ENCODE results near the gene GNLY. TPM values are rescaled to one million over a fixed set of nuclear protein-coding genes. Genes with fewer than 3 reads are reported as not detected.

The GNLY gene
- total and polyA plus RNA-seq, 2 of the 13 experiments (the other 11 are each of a cell fraction or from before 2014, with no cell fraction given), result not detected

DNA sequence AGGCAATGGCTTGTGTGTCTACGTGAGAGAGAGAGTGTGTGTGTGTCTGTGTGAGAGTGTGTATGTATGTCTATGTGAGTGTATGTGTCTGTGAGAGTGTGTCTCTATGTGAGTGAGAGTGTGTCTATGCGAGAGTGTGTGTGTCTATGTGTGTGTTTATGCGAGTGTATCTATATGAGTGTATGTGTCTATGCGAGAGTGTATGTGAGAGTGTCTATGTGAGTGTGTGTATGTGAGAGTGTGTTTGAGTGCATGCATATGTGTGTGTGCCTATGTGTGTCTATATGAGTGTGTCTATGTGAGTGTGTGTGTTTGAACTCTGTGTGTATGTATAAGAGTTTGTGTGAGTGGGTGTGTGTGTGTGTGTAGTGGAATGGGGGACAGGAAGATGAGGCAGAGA lies 9.8 kb upstream of the GNLY start (continued):
- TF ChIP-seq, protein P1, sequence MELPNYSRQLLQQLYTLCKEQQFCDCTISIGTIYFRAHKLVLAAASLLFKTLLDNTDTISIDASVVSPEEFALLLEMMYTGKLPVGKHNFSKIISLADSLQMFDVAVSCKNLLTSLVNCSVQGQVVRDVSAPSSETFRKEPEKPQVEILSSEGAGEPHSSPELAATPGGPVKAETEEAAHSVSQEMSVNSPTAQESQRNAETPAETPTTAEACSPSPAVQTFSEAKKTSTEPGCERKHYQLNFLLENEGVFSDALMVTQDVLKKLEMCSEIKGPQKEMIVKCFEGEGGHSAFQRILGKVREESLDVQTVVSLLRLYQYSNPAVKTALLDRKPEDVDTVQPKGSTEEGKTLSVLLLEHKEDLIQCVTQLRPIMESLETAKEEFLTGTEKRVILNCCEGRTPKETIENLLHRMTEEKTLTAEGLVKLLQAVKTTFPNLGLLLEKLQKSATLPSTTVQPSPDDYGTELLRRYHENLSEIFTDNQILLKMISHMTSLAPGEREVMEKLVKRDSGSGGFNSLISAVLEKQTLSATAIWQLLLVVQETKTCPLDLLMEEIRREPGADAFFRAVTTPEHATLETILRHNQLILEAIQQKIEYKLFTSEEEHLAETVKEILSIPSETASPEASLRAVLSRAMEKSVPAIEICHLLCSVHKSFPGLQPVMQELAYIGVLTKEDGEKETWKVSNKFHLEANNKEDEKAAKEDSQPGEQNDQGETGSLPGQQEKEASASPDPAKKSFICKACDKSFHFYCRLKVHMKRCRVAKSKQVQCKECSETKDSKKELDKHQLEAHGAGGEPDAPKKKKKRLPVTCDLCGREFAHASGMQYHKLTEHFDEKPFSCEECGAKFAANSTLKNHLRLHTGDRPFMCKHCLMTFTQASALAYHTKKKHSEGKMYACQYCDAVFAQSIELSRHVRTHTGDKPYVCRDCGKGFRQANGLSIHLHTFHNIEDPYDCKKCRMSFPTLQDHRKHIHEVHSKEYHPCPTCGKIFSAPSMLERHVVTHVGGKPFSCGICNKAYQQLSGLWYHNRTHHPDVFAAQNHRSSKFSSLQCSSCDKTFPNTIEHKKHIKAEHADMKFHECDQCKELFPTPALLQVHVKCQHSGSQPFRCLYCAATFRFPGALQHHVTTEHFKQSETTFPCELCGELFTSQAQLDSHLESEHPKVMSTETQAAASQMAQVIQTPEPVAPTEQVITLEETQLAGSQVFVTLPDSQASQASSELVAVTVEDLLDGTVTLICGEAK (IDR thresholded peaks at IDR 0.05), result peak; percentile 29; the same call in 1 of the 2 replicates
- TF ChIP-seq, protein P1 (CRISPR knock-in tag; IDR thresholded peaks at IDR 0.05), result no peak
- TF ChIP-seq ZNF207 (IDR thresholded peaks at IDR 0.05; ENCODE audit: borderline replicate concordance), result peak; percentile 55; the same call in 1 of the 2 replicates
- 0 out of 2 replicates have a peak, but pooled peaks have one; percentile 21 for TF ChIP-seq ATF7 (IDR thresholded peaks at IDR 0.05)
- no peak for TF ChIP-seq ATF7 (CRISPR knock-in tag; IDR thresholded peaks at IDR 0.05)
- no peak for TF ChIP-seq GTF3A (CRISPR knock-in tag; conservative IDR thresholded peaks at IDR 0.05)
- no peak for TF ChIP-seq ESRRA (CRISPR knock-in tag; IDR thresholded peaks at IDR 0.05; ENCODE audit: low read depth)
- TF ChIP-seq ZC3H4 (CRISPR knock-in tag; IDR thresholded peaks at IDR 0.05; ENCODE audit: borderline replicate concordance), result no peak
- TF ChIP-seq ZNF136 (CRISPR knock-in tag; IDR thresholded peaks at IDR 0.05; ENCODE audit: low read depth), result no peak
- peak; percentile 11; the same call in 1 of the 2 replicates for TF ChIP-seq FOXP1 (IDR thresholded peaks at IDR 0.05)
- TF ChIP-seq FOXP1 (CRISPR knock-in tag; IDR thresholded peaks at IDR 0.05), result no peak
- TF ChIP-seq HMG20B (CRISPR knock-in tag; conservative IDR thresholded peaks at IDR 0.05), result no peak
- no peak for TF ChIP-seq ZNF724P (CRISPR knock-in tag; IDR thresholded peaks at IDR 0.05; ENCODE audit: borderline replicate concordance)
- peak; percentile 65; the same call in 1 of the 2 replicates for TF ChIP-seq FOXK2 (IDR thresholded peaks at IDR 0.05)
- peak; percentile 48 for TF ChIP-seq FOXA1 (IDR thresholded peaks at IDR 0.05)
- no peak for TF ChIP-seq FOXA1 (CRISPR knock-in tag; IDR thresholded peaks at IDR 0.05)
- TF ChIP-seq, protein P2, sequence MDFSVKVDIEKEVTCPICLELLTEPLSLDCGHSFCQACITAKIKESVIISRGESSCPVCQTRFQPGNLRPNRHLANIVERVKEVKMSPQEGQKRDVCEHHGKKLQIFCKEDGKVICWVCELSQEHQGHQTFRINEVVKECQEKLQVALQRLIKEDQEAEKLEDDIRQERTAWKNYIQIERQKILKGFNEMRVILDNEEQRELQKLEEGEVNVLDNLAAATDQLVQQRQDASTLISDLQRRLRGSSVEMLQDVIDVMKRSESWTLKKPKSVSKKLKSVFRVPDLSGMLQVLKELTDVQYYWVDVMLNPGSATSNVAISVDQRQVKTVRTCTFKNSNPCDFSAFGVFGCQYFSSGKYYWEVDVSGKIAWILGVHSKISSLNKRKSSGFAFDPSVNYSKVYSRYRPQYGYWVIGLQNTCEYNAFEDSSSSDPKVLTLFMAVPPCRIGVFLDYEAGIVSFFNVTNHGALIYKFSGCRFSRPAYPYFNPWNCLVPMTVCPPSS (IDR thresholded peaks at IDR 0.05), result 0 out of 2 replicates have a peak, but pooled peaks have one; percentile 48
- TF ChIP-seq, protein P3, sequence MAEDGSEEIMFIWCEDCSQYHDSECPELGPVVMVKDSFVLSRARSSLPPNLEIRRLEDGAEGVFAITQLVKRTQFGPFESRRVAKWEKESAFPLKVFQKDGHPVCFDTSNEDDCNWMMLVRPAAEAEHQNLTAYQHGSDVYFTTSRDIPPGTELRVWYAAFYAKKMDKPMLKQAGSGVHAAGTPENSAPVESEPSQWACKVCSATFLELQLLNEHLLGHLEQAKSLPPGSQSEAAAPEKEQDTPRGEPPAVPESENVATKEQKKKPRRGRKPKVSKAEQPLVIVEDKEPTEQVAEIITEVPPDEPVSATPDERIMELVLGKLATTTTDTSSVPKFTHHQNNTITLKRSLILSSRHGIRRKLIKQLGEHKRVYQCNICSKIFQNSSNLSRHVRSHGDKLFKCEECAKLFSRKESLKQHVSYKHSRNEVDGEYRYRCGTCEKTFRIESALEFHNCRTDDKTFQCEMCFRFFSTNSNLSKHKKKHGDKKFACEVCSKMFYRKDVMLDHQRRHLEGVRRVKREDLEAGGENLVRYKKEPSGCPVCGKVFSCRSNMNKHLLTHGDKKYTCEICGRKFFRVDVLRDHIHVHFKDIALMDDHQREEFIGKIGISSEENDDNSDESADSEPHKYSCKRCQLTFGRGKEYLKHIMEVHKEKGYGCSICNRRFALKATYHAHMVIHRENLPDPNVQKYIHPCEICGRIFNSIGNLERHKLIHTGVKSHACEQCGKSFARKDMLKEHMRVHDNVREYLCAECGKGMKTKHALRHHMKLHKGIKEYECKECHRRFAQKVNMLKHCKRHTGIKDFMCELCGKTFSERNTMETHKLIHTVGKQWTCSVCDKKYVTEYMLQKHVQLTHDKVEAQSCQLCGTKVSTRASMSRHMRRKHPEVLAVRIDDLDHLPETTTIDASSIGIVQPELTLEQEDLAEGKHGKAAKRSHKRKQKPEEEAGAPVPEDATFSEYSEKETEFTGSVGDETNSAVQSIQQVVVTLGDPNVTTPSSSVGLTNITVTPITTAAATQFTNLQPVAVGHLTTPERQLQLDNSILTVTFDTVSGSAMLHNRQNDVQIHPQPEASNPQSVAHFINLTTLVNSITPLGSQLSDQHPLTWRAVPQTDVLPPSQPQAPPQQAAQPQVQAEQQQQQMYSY (CRISPR knock-in tag; IDR thresholded peaks at IDR 0.05), result no peak
